HEK293 (cell line): Measurements from ENCODE around the gene CRISP2.

Source experiments
- CTCF ChIA-PET: fragments of 350-600 bp; formaldehyde crosslinking; extraction: SDS; loops from one replicate; lab custom pipeline; 2021; ENCODE audit warnings: antibody characterized with exemption; lab: Yijun Ruan, JAX
- POLR2A ChIA-PET: fragments of 300-600 bp; formaldehyde crosslinking; extraction: SDS; loops from one replicate; lab custom pipeline; 2020; ENCODE audit warnings: antibody characterized with exemption, inconsistent platforms; lab: Yijun Ruan, JAX
- H3K27ac ChIP-seq: fragments of 200-500 bp; sonication (Bioruptor generic); 2 replicates; pipeline ENCODE4 v1.5.1; 2014; ENCODE audit warnings: low read depth, low read length, control low read depth, inconsistent platforms; ENCODE audit errors: extremely low read depth
- H3K36me3 ChIP-seq, 2 experiments: fragments of 200-500 bp in 1 of 2; sonication (Bioruptor generic) in 1 of 2; 1 replicate in 1 of 2; 2 replicates in 1 of 2; pipeline ENCODE4 v1.5.1; 2014 to 2017; ENCODE audit warnings: inconsistent platforms in 2 of 2, low read length in 2 of 2; ENCODE audit not compliant: control insufficient read depth in 2 of 2, insufficient read depth in 1 of 2
- H3K4me1 ChIP-seq: fragments of 200-500 bp; sonication (Bioruptor generic); 2 replicates; pipeline ENCODE4 v1.5.1; 2014; ENCODE audit warnings: mild to moderate bottlenecking, low read length, inconsistent platforms; ENCODE audit not compliant: control insufficient read depth, insufficient read depth
- H3K4me3 ChIP-seq: 2 replicates; pipeline ENCODE4 v1.5.1; 2011; ENCODE audit warnings: low read depth, mild to moderate bottlenecking, control low read depth, low read length, moderate library complexity
- H3K9me3 ChIP-seq: fragments of 200-500 bp; sonication (Bioruptor generic); 2 replicates; pipeline ENCODE4 v1.5.1; 2014; ENCODE audit warnings: low read depth, low read length, inconsistent platforms; ENCODE audit not compliant: control insufficient read depth, insufficient read depth
- KLF9 ChIP-seq: fragments of 450-650 bp; formaldehyde crosslinking; IDR thresholded peaks from 2 replicates; pipeline ENCODE4 v1.5.1; 2016; ENCODE audit warnings: missing biosample characterization, missing genetic modification characterization, low read depth
- PRDM1 ChIP-seq: fragments of 450-650 bp; formaldehyde crosslinking; IDR thresholded peaks from 2 replicates; pipeline ENCODE4; 2016; ENCODE audit warnings: missing biosample characterization, missing genetic modification characterization
- TCF7L2 ChIP-seq: IDR thresholded peaks from 2 replicates; pipeline ENCODE4 v1.6.1; 2011; ENCODE audit warnings: low read depth, mild to moderate bottlenecking, inconsistent platforms, low read length, moderate library complexity, borderline replicate concordance
- ZFHX2 ChIP-seq: fragments of 450-650 bp; formaldehyde crosslinking; conservative IDR thresholded peaks from 2 replicates; pipeline ENCODE4 v1.5.1; 2016; ENCODE audit warnings: missing biosample characterization, missing genetic modification characterization
- ZNF175 ChIP-seq: fragments of 450-650 bp; formaldehyde crosslinking; IDR thresholded peaks from 2 replicates; pipeline ENCODE4 v1.5.1; 2016; ENCODE audit warnings: missing biosample characterization, missing genetic modification characterization
- ZNF18 ChIP-seq: fragments of 450-650 bp; formaldehyde crosslinking; IDR thresholded peaks from 2 replicates; pipeline ENCODE4 v1.5.1; 2016; ENCODE audit warnings: missing biosample characterization, missing genetic modification characterization
- ZNF19 ChIP-seq: fragments of 450-650 bp; formaldehyde crosslinking; IDR thresholded peaks from 2 replicates; pipeline ENCODE4; 2016; ENCODE audit warnings: missing biosample characterization, missing genetic modification characterization, low read depth
- ZNF335 ChIP-seq: fragments of 450-650 bp; formaldehyde crosslinking; conservative IDR thresholded peaks from 2 replicates; pipeline ENCODE4 v1.5.1; 2016; ENCODE audit warnings: missing biosample characterization, missing genetic modification characterization
- ZNF341 ChIP-seq: fragments of 450-650 bp; formaldehyde crosslinking; IDR thresholded peaks from 2 replicates; pipeline ENCODE4; 2016; ENCODE audit warnings: low read depth, missing biosample characterization, missing genetic modification characterization
- ZNF354C ChIP-seq: fragments of 450-650 bp; formaldehyde crosslinking; IDR thresholded peaks from 2 replicates; pipeline ENCODE4 v1.5.1; 2016; ENCODE audit warnings: missing biosample characterization, missing genetic modification characterization, low read depth, borderline replicate concordance
- ZNF37A ChIP-seq: fragments of 450-650 bp; IDR thresholded peaks from 2 replicates; pipeline ENCODE4 v1.5.1; 2018; ENCODE audit warnings: missing biosample characterization, missing genetic modification characterization
- ZNF426 ChIP-seq: fragments of 450-650 bp; formaldehyde crosslinking; IDR thresholded peaks from 2 replicates; pipeline ENCODE4 v1.5.1; 2017; ENCODE audit warnings: missing biosample characterization, missing genetic modification characterization, mild to moderate bottlenecking, inconsistent platforms, moderate library complexity
- ZNF48 ChIP-seq: fragments of 450-650 bp; formaldehyde crosslinking; IDR thresholded peaks from 2 replicates; pipeline ENCODE4 v1.5.1; 2016; ENCODE audit warnings: missing biosample characterization, missing genetic modification characterization
- ZNF488 ChIP-seq: fragments of 450-650 bp; formaldehyde crosslinking; IDR thresholded peaks from 2 replicates; pipeline ENCODE4 v1.5.1; 2016; ENCODE audit warnings: missing biosample characterization, missing genetic modification characterization
- ZNF529 ChIP-seq: fragments of 450-650 bp; formaldehyde crosslinking; IDR thresholded peaks from 2 replicates; pipeline ENCODE4 v1.5.1; 2017; ENCODE audit warnings: missing genetic modification characterization, missing biosample characterization; ENCODE audit not compliant: insufficient replicate concordance
- ZNF558 ChIP-seq: fragments of 450-650 bp; formaldehyde crosslinking; IDR thresholded peaks from 2 replicates; pipeline ENCODE4 v1.5.1; 2016; ENCODE audit warnings: missing biosample characterization, missing genetic modification characterization
- ZNF571 ChIP-seq: fragments of 450-650 bp; formaldehyde crosslinking; IDR thresholded peaks from 2 replicates; pipeline ENCODE4 v1.5.0; 2017; ENCODE audit warnings: missing biosample characterization, missing genetic modification characterization
- ZNF596 ChIP-seq: fragments of 450-650 bp; IDR thresholded peaks from 2 replicates; pipeline ENCODE4 v1.5.0; 2018; ENCODE audit warnings: missing biosample characterization, mild to moderate bottlenecking, missing genetic modification characterization, moderate library complexity
- ZNF626 ChIP-seq: fragments of 450-650 bp; sonication (Bioruptor Pico); formaldehyde crosslinking; IDR thresholded peaks from 2 replicates; pipeline ENCODE4 v1.5.1; 2018; ENCODE audit warnings: missing biosample characterization, missing genetic modification characterization, inconsistent platforms
- ZNF791 ChIP-seq: fragments of 450-650 bp; formaldehyde crosslinking; IDR thresholded peaks from 2 replicates; pipeline ENCODE4 v1.5.1; 2016; ENCODE audit warnings: missing biosample characterization, missing genetic modification characterization
- TF ChIP-seq, protein P1 (sequence below): fragments of 450-650 bp; formaldehyde crosslinking; IDR thresholded peaks from 2 replicates; pipeline ENCODE4 v1.5.1; 2016; ENCODE audit warnings: missing biosample characterization, missing genetic modification characterization
- TF ChIP-seq, protein P2 (sequence below): fragments of 450-650 bp; formaldehyde crosslinking; IDR thresholded peaks from 2 replicates; pipeline ENCODE4 v1.5.1; 2016; ENCODE audit warnings: missing biosample characterization, missing genetic modification characterization
- TF ChIP-seq, protein P3 (sequence below): fragments of 450-650 bp; formaldehyde crosslinking; IDR thresholded peaks from 2 replicates; pipeline ENCODE4 v1.5.1; 2017; ENCODE audit warnings: missing biosample characterization, mild to moderate bottlenecking, missing genetic modification characterization, moderate library complexity
- TF ChIP-seq, protein P4 (sequence below): fragments of 450-650 bp; formaldehyde crosslinking; IDR thresholded peaks from 2 replicates; pipeline ENCODE4 v1.5.1; 2016; ENCODE audit warnings: missing biosample characterization, missing genetic modification characterization, borderline replicate concordance

The CRISP2 gene

DNA sequence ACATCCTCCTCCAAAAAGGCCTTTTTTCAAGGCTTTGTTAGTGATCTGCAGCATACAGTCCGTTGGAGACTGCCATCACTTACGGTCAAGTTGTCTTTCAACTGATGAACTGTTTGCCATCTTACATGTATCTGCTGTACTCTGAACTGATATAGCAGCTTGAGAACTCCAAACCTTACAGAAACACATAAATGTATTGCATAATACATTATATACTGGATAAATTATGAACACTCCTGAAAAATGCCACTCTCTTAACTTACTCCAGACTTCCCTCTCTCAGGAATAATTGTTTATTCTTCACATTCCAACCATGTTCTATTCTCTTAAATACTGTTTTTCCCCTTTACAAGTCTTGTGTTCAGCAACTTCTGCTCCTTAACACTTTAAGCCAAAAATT, 62.1 kb downstream of the CRISP2 start:
- no peaks in the 10 kb centered on the region for H3K36me3 ChIP-seq
- POLR2A ChIA-PET = no interaction called here
- H3K27ac ChIP-seq = no peak overlapping the region
- CTCF ChIA-PET = interaction anchor here (1.1 kb wide), 1 partner anchor 83 kb away, joined by 3 read pairs; no protein-coding TSS in a partner anchor
- H3K4me1 ChIP-seq = no peaks in the 10 kb centered on the region
- no peaks in the 10 kb centered on the region for H3K9me3 ChIP-seq
- TF ChIP-seq ZNF18 (no peak), ZNF791 (tag by site-specific recombination) (no peak), ZNF48 (tag by site-specific recombination) (no peak), KLF9 (tag by site-specific recombination) (no peak), ZNF19 (tag by site-specific recombination) (no peak), ZNF341 (no peak), ZNF175 (tag by site-specific recombination) (no peak), ZNF37A (tag by site-specific recombination) (no peak), ZNF558 (tag by site-specific recombination) (no peak), ZNF335 (tag by site-specific recombination) (no peak), ZNF626 (no peak), ZFHX2 (tag by site-specific recombination) (no peak)
- TF ChIP-seq, protein P1, sequence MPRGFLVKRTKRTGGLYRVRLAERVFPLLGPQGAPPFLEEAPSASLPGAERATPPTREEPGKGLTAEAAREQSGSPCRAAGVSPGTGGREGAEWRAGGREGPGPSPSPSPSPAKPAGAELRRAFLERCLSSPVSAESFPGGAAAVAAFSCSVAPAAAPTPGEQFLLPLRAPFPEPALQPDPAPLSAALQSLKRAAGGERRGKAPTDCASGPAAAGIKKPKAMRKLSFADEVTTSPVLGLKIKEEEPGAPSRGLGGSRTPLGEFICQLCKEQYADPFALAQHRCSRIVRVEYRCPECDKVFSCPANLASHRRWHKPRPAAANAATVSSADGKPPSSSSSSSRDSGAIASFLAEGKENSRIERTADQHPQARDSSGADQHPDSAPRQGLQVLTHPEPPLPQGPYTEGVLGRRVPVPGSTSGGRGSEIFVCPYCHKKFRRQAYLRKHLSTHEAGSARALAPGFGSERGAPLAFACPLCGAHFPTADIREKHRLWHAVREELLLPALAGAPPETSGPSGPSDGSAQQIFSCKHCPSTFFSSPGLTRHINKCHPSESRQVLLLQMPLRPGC (tag by site-specific recombination) = no peak
- no peak overlapping the region for H3K4me3 ChIP-seq

GRCh38 chr6:49649988-49650387, 63.4 kb downstream of the CRISP2 start:
- Histone ChIP-seq H3K4me3 (no peak overlapping the region), H3K36me3 (no peaks in the 10 kb centered on the region), H3K4me1 (no peaks in the 10 kb centered on the region), H3K27ac (no peak overlapping the region), H3K9me3 (no peaks in the 10 kb centered on the region)
- POLR2A ChIA-PET = no interaction called here
- CTCF ChIA-PET = no interaction called here
- TF ChIP-seq ZNF354C (tag by site-specific recombination) (no peak), ZNF596 (tag by site-specific recombination) (no peak), PRDM1 (tag by site-specific recombination) (no peak), ZNF488 (tag by site-specific recombination) (no peak), ZNF571 (tag by site-specific recombination) (no peak), TCF7L2 (no peak), ZNF529 (no peak), ZNF426 (no peak)
- TF ChIP-seq, protein P2, sequence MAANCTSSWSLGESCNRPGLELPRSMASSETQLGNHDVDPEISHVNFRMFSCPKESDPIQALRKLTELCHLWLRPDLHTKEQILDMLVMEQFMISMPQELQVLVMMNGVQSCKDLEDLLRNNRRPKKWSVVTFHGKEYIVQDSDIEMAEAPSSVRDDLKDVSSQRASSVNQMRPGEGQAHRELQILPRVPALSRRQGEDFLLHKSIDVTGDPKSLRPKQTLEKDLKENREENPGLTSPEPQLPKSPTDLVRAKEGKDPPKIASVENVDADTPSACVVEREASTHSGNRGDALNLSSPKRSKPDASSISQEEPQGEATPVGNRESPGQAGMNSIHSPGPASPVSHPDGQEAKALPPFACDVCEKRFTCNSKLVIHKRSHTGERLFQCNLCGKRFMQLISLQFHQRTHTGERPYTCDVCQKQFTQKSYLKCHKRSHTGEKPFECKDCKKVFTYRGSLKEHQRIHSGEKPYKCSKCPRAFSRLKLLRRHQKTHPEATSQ (tag by site-specific recombination) = no peak
- TF ChIP-seq, protein P3, sequence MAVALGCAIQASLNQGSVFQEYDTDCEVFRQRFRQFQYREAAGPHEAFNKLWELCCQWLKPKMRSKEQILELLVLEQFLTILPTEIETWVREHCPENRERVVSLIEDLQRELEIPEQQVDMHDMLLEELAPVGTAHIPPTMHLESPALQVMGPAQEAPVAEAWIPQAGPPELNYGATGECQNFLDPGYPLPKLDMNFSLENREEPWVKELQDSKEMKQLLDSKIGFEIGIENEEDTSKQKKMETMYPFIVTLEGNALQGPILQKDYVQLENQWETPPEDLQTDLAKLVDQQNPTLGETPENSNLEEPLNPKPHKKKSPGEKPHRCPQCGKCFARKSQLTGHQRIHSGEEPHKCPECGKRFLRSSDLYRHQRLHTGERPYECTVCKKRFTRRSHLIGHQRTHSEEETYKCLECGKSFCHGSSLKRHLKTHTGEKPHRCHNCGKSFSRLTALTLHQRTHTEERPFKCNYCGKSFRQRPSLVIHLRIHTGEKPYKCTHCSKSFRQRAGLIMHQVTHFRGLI = no peak
- TF ChIP-seq, protein P4, sequence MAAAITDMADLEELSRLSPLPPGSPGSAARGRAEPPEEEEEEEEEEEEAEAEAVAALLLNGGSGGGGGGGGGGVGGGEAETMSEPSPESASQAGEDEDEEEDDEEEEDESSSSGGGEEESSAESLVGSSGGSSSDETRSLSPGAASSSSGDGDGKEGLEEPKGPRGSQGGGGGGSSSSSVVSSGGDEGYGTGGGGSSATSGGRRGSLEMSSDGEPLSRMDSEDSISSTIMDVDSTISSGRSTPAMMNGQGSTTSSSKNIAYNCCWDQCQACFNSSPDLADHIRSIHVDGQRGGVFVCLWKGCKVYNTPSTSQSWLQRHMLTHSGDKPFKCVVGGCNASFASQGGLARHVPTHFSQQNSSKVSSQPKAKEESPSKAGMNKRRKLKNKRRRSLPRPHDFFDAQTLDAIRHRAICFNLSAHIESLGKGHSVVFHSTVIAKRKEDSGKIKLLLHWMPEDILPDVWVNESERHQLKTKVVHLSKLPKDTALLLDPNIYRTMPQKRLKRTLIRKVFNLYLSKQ (tag by site-specific recombination) = no peak
